ENCODE results near the gene ACP4.

ACP4 gene

DNA sequence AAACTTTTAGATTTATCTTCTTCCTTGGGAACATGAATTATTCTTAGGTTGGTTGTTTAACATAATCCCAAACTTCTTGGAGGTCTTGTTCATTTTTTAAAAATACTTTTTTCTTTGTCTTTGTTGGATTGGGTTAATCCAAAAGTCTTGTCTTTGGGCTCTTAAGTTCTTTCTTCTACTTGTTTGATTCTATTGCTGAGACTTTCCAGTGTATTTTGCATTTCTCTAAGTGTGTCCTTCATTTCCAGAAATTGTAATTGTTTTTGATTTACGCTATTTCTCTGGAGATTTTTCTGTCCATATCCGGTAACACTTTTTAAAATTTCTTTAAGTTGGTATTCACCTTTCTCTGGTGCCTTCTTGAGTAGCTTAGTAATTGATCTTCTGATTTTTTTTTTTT is 53.0 kb downstream of the ACP4 start:
- H3K4me3 ChIP-seq (ENCODE audit: low read depth, low read length): no peak overlapping the region
- TF ChIP-seq, protein P1, sequence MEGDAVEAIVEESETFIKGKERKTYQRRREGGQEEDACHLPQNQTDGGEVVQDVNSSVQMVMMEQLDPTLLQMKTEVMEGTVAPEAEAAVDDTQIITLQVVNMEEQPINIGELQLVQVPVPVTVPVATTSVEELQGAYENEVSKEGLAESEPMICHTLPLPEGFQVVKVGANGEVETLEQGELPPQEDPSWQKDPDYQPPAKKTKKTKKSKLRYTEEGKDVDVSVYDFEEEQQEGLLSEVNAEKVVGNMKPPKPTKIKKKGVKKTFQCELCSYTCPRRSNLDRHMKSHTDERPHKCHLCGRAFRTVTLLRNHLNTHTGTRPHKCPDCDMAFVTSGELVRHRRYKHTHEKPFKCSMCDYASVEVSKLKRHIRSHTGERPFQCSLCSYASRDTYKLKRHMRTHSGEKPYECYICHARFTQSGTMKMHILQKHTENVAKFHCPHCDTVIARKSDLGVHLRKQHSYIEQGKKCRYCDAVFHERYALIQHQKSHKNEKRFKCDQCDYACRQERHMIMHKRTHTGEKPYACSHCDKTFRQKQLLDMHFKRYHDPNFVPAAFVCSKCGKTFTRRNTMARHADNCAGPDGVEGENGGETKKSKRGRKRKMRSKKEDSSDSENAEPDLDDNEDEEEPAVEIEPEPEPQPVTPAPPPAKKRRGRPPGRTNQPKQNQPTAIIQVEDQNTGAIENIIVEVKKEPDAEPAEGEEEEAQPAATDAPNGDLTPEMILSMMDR (IDR thresholded peaks at IDR 0.05; ENCODE audit: low read depth, low read length): no peak

DNA sequence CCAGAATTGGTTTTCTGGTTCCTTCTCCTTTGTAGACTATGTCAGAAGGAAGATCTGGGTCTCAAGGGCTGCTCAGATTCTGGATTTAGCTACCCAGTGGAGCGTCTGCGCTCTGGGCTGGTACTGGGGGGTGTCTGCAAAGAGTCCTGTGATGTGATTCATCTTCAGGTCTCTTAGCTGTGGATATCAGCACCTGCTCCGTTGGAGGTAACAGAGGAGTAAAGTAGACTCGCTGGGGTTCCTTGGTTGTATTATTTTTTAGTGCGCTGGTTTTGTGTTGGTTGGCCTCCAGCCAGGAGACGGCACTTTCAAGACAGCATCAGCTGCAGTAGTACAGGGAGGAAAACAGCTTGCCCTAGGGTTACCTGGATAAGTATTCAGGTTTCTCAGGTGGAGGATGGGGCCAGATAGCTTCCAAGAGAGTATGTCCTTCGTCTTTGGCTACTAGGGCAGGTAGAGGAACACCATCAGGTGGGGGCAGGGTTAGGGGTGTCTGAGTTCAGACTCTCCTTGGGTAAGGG is 53.5 kb downstream of the ACP4 start:
- TF ChIP-seq, protein P1 (IDR thresholded peaks at IDR 0.05; ENCODE audit: low read depth, low read length): no peak
- H3K4me3 ChIP-seq (ENCODE audit: low read depth, low read length): no peak overlapping the region

DNA sequence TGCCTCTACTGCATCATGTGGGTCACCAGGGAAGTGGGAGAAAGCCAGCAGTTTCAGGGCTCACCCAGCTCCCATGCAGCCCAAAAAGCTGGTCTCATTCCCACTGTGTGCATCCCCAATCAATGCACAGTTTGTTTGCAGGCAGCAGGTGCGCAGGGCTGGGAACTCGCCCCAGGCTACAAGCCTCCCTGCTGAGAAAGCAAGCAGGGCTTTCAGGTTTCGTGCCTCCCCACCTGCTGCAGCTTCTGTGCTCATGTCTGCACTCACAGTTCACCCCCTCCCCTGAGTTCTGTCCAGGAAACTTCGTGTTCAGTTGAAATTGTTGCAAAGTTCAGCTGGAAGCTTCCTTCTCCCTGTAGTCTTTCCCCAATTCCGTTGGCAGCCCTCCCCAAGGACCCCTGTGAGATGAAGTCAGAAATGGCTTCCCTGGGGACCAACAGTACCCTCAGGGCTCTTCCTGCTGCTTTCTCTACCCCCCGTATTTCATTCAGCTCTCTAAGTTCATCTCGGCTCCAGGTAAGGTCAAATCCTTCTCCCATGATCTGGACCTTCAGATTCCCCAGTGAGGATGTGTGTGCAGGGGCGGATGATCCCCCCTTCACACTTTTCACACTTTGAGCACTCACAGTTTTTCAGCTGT is 54.2 kb downstream of the ACP4 start:
- TF ChIP-seq, protein P1 (IDR thresholded peaks at IDR 0.05; ENCODE audit: low read depth, low read length): no peak
- no peak overlapping the region for H3K4me3 ChIP-seq (ENCODE audit: low read depth, low read length)

Data from WI38 (cell line).